B cell (primary cell): Measurements from ENCODE around the gene HYAL2.

Experiments used
- CTCF ChIP-seq: fragments of 200-600 bp; IDR thresholded peaks from one replicate; pipeline ENCODE4 v1.8.0; 2022; ENCODE audit warnings: antibody characterized with exemption, mild to moderate bottlenecking
- EZH2 ChIP-seq: IDR thresholded peaks from 2 replicates; pipeline ENCODE4 v1.6.1; 2012; ENCODE audit warnings: borderline replicate concordance, low read depth, mild to moderate bottlenecking, moderate library complexity, low read length; ENCODE audit not compliant: insufficient read depth, poor library complexity, severe bottlenecking

DNA sequence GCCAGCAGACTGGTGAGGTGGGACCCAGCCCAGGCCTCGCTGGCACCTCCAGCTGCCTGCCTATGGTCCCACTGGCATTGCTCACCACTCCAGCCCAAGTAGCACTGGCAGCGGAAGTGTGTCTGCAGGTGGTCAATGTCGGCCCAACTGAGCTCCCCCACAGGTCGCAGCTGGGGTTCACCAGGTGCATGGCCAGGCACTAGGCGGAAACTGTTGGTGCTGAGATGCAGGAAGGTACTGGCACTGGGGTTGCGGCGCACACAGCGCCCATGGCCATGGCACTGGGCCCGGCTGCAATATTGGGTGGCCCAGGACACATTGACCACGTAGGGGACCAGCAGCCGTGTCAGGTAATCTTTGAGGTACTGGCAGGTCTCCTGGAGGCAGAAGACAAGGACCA is 4.4 kb downstream of the HYAL2 start:
- TF ChIP-seq CTCF (no peak), EZH2 (no peak)
